IMR-90 (cell line): ENCODE results near the gene S100A3. TPM values are rescaled to one million over a fixed set of nuclear protein-coding genes. Genes with fewer than 3 reads are reported as not detected.

Source experiments
- ATAC-seq: fragments of 200-7000 bp; cut with Tn5 transposase; 2 replicates; pipeline ENCODE4 v1.9.1; 2020; ENCODE audit warnings: low read depth, mild to moderate bottlenecking, moderate library complexity
- BruUV-seq: library from RNA; stranded (reverse); fragments of 400-500 nt; replicated peaks from 2 replicates; lab custom pipeline; 2021; lab: Mats Ljungman, UMichigan
- CTCF ChIA-PET: fragments of 300-600 bp; formaldehyde crosslinking; extraction: SDS; loops from one replicate; lab custom pipeline; 2021; ENCODE audit warnings: antibody characterized with exemption; lab: Yijun Ruan, JAX
- POLR2A ChIA-PET: fragments of 300-600 bp; sonication (Branson Sonifier 250); formaldehyde crosslinking; loops from one replicate; lab custom pipeline; 2022; ENCODE audit warnings: antibody characterized with exemption; ENCODE audit not compliant: unreplicated experiment; lab: Charles Lee
- DNase-seq: peaks from one replicate; pipeline ENCODE4 v3.0.0; 2013
- H2AFZ ChIP-seq: replicated peaks from 2 replicates; pipeline ENCODE3; 2013; ENCODE audit warnings: low read length, mild to moderate bottlenecking; ENCODE audit not compliant: poor library complexity
- H2AK5ac ChIP-seq: 2 replicates; pipeline ENCODE4 v1.6.1; 2013; ENCODE audit warnings: low read depth, low read length, inconsistent platforms
- H2AK9ac ChIP-seq: replicated peaks from 2 replicates; pipeline ENCODE3; 2013; ENCODE audit warnings: mild to moderate bottlenecking, low read depth, low read length, moderate library complexity; ENCODE audit not compliant: poor library complexity
- H2BK120ac ChIP-seq: 2 replicates; pipeline ENCODE4 v1.6.1; 2013; ENCODE audit warnings: low read depth, low read length, inconsistent platforms
- H2BK15ac ChIP-seq: 3 replicates; pipeline ENCODE4 v1.6.1; 2013; ENCODE audit warnings: low read depth, low read length, inconsistent platforms
- H2BK20ac ChIP-seq: 2 replicates; pipeline ENCODE4 v1.6.1; 2013; ENCODE audit warnings: low read depth, mild to moderate bottlenecking, inconsistent platforms, low read length, moderate library complexity
- H2BK5ac ChIP-seq: 2 replicates; pipeline ENCODE4 v1.6.1; 2013; ENCODE audit warnings: mild to moderate bottlenecking, low read depth, low read length, inconsistent platforms; ENCODE audit not compliant: poor library complexity, severe bottlenecking
- H3K14ac ChIP-seq: replicated peaks from 2 replicates; pipeline ENCODE4 v1.6.1; 2013; ENCODE audit warnings: low read depth, low read length, inconsistent platforms
- H3K18ac ChIP-seq: 2 replicates; pipeline ENCODE4 v1.6.1; 2013; ENCODE audit warnings: low read depth, low read length, control low read depth
- H3K23ac ChIP-seq: 2 replicates; pipeline ENCODE4 v1.6.1; 2013; ENCODE audit warnings: low read depth, low read length, inconsistent platforms
- H3K27ac ChIP-seq: 2 replicates; pipeline ENCODE4 v1.5.1; 2013; ENCODE audit warnings: mild to moderate bottlenecking, control low read depth, low read length; ENCODE audit not compliant: insufficient read depth
- H3K27me3 ChIP-seq: 2 replicates; pipeline ENCODE4 v1.6.1; 2013; ENCODE audit warnings: low read length; ENCODE audit not compliant: control insufficient read depth, insufficient read depth
- H3K36me3 ChIP-seq: 2 replicates; pipeline ENCODE4 v1.6.1; 2013; ENCODE audit warnings: low read length, mixed read lengths; ENCODE audit not compliant: control insufficient read depth, insufficient read depth
- H3K4ac ChIP-seq: 2 replicates; pipeline ENCODE4 v1.6.1; 2013; ENCODE audit warnings: low read depth, low read length, inconsistent platforms
- H3K4me1 ChIP-seq: 2 replicates; pipeline ENCODE4 v1.6.1; 2013; ENCODE audit warnings: low read length, mixed read lengths; ENCODE audit not compliant: control insufficient read depth, insufficient read depth
- H3K4me2 ChIP-seq: 2 replicates; pipeline ENCODE4 v1.6.1; 2013; ENCODE audit warnings: low read depth, mild to moderate bottlenecking, control low read depth, low read length, moderate library complexity
- H3K4me3 ChIP-seq: 2 replicates; pipeline ENCODE4 v1.5.1; 2013; ENCODE audit warnings: low read depth, mild to moderate bottlenecking, control low read depth, low read length, moderate library complexity; ENCODE audit not compliant: insufficient read depth
- H3K56ac ChIP-seq: 2 replicates; pipeline ENCODE4 v1.6.1; 2013; ENCODE audit warnings: low read length, inconsistent platforms; ENCODE audit not compliant: insufficient read depth; ENCODE audit errors: extremely low read depth
- H3K79me1 ChIP-seq, 2 experiments: 2 replicates each; pipeline ENCODE4 v1.6.1; 2013; ENCODE audit warnings: low read length in 2 of 2, inconsistent platforms in 1 of 2, low read depth in 1 of 2
- H3K9ac ChIP-seq: 2 replicates; pipeline ENCODE4 v1.6.1; 2013; ENCODE audit warnings: low read depth, low read length, control low read depth
- H3K9me1 ChIP-seq: 2 replicates; pipeline ENCODE4 v1.6.1; 2013; ENCODE audit warnings: low read length, inconsistent platforms; ENCODE audit not compliant: insufficient read depth
- H3K9me3 ChIP-seq: 2 replicates; pipeline ENCODE4 v1.6.1; 2013; ENCODE audit warnings: low read length; ENCODE audit not compliant: control insufficient read depth, insufficient read depth
- H4K20me1 ChIP-seq: 2 replicates; pipeline ENCODE4 v1.6.1; 2013; ENCODE audit warnings: low read length, inconsistent platforms; ENCODE audit not compliant: insufficient read depth
- H4K5ac ChIP-seq: 2 replicates; pipeline ENCODE4 v1.6.1; 2013; ENCODE audit warnings: mild to moderate bottlenecking, low read depth, low read length, control low read depth
- H4K8ac ChIP-seq, 2 experiments: 2 replicates each; pipeline ENCODE4 v1.6.1; 2013; ENCODE audit warnings: low read depth in 2 of 2, low read length in 2 of 2, control low read depth in 1 of 2, inconsistent platforms in 1 of 2
- H4K91ac ChIP-seq: 2 replicates; pipeline ENCODE4 v1.6.1; 2013; ENCODE audit warnings: low read depth, low read length, inconsistent platforms; ENCODE audit not compliant: insufficient read depth
- CEBPB ChIP-seq: IDR thresholded peaks from 2 replicates; pipeline ENCODE4 v1.6.1; 2012; ENCODE audit warnings: low read depth, low read length, improper control_type of control experiment
- CHD1 ChIP-seq: IDR thresholded peaks from 2 replicates; pipeline ENCODE4 v1.6.1; 2012; ENCODE audit warnings: low read depth, low read length, improper control_type of control experiment
- ELK1 ChIP-seq: fragments of 150-350 bp; IDR thresholded peaks from 2 replicates; pipeline ENCODE4 v1.6.1; 2016; ENCODE audit warnings: low read depth, mild to moderate bottlenecking, low read length, moderate library complexity, borderline replicate concordance
- MAFK ChIP-seq: IDR thresholded peaks from 2 replicates; pipeline ENCODE4 v1.6.1; 2012; ENCODE audit warnings: low read depth, low read length, improper control_type of control experiment
- MAZ ChIP-seq: IDR thresholded peaks from 2 replicates; pipeline ENCODE4 v1.6.1; 2012; ENCODE audit warnings: low read depth, mild to moderate bottlenecking, low read length, improper control_type of control experiment, moderate library complexity, borderline replicate concordance
- MXI1 ChIP-seq: IDR thresholded peaks from 2 replicates; pipeline ENCODE4 v1.6.1; 2012; ENCODE audit warnings: low read depth, mild to moderate bottlenecking, low read length, moderate library complexity, borderline replicate concordance
- NFE2L2 ChIP-seq: fragments of 150-350 bp; IDR thresholded peaks from 2 replicates; pipeline ENCODE4 v1.6.1; 2016; ENCODE audit warnings: low read depth, mild to moderate bottlenecking, low read length
- POLR2A ChIP-seq: IDR thresholded peaks from 2 replicates; pipeline ENCODE4 v1.6.1; 2012; ENCODE audit warnings: mild to moderate bottlenecking, low read depth, low read length
- RCOR1 ChIP-seq: IDR thresholded peaks from 2 replicates; pipeline ENCODE4 v1.6.1; 2012; ENCODE audit warnings: mild to moderate bottlenecking, low read length, improper control_type of control experiment; ENCODE audit not compliant: insufficient replicate concordance
- SMC3 ChIP-seq: fragments of 150-350 bp; IDR thresholded peaks from 2 replicates; pipeline ENCODE4 v1.6.1; 2016; ENCODE audit warnings: low read depth, mild to moderate bottlenecking, antibody characterized with exemption, low read length, moderate library complexity
- WGBS, 2 experiments: methylation state at CpG; one replicate each; pipeline versions ENCODE4 v1.1.5 to v1.1.7; 2013; ENCODE audit warnings: missing lambda C conversion rate in 2 of 2; ENCODE audit not compliant: insufficient read length in 1 of 2; ENCODE audit errors: extremely low coverage in 2 of 2; 5-methylcytosine and 5-hydroxymethylcytosine counted together
- dilution Hi-C: fragments of 300-500 bp; cut with HindIII; formaldehyde crosslinking; loops from one replicate; pipeline ENCODE4 v1.14.3; 2018; ENCODE audit warnings: low sequenced_read_pairs; ENCODE audit not compliant: unreplicated experiment
- in situ Hi-C: fragments of 300-500 bp; cut with MboI; formaldehyde crosslinking; loops from 3 replicates; pipeline ENCODE4 v1.14.3; 2019; ENCODE audit warnings: low sequenced_read_pairs, inconsistent platforms, mixed read lengths
- intact Hi-C: fragments of 100-400 bp; cut with micrococcal nuclease; formaldehyde crosslinking; loops from 2 replicates; pipeline ENCODE4 v1.10.0; 2022
- polyA plus RNA-seq, 3 experiments: library from polyadenylated mRNA; depleted of rRNA; stranded (reverse); fragments of >200 nt; gene quantifications; 2 replicates each; pipeline ENCODE4 v1.2.3, GENCODE V29; 2012; ENCODE audit warnings: low replicate concordance in 1 of 3
- total RNA-seq: library from RNA; depleted of rRNA; stranded (reverse); fragments of >200 nt; gene quantifications from 2 replicates; pipeline ENCODE4 v1.2.3, GENCODE V29; 2012
- TF ChIP-seq, protein P1 (sequence below): conservative IDR thresholded peaks from 2 replicates; pipeline ENCODE4 v1.5.1; 2012; ENCODE audit warnings: mild to moderate bottlenecking, low read depth, low read length, improper control_type of control experiment

S100A3 gene
- total and polyA plus RNA-seq, 2 of the 4 experiments (the other 2 are of a cell fraction), result 2.9 to 4.5 TPM

GRCh38 chr1:153577138-153577537 is 28.1 kb upstream of the S100A3 start:
- ATAC-seq, result no peak
- Histone ChIP-seq H4K8ac (no peak overlapping the region; a peak in 1 of 4 replicates), H3K4me2 (no peak overlapping the region), H3K79me1 (no peaks in the 10 kb centered on the region), H3K4me1 (peaks cover 15% of the 10 kb centered on the region), H3K9me3 (no peaks in the 10 kb centered on the region), H4K20me1 (no peaks in the 10 kb centered on the region), H2AFZ (peak overlapping the region; percentile 63), H3K27ac (no peak overlapping the region), H3K27me3 (no peaks in the 10 kb centered on the region), H2BK20ac (0 out of 2 replicates have a peak overlapping the region, but pooled peaks have one; percentile 5), H3K36me3 (no peaks in the 10 kb centered on the region), H3K23ac (no peak overlapping the region), H3K9ac (no peak overlapping the region), H3K56ac (no peak overlapping the region), H2BK5ac (no peak overlapping the region), H3K14ac (0 out of 2 replicates have a peak overlapping the region, but pooled peaks have one; percentile 45), H2BK15ac (no peak overlapping the region), H2AK5ac (peak overlapping the region; percentile 37; the same call in 1 of the 2 replicates), H3K18ac (no peak overlapping the region), H4K5ac (no peak overlapping the region), H3K4ac (0 out of 2 replicates have a peak overlapping the region, but pooled peaks have one; percentile 27), H2BK120ac (peak overlapping the region; percentile 39; the same call in 1 of the 2 replicates), H3K4me3 (no peak overlapping the region), H2AK9ac (no peak overlapping the region), H4K91ac (no peak overlapping the region), H3K9me1 (peaks cover 8% of the 10 kb centered on the region)
- dilution Hi-C loops, result no loop called here
- DNase-seq, result no peak
- intact Hi-C loops, result no loop called here
- CTCF ChIA-PET, result interaction anchor here (0.8 kb wide), 1 partner anchor 12 kb away, joined by 3 read pairs; no protein-coding TSS in a partner anchor
- BruUV-seq, result no TSS peak
- POLR2A ChIA-PET, result interaction anchor here (0.9 to 1.5 kb wide), 3 partner anchors 32 to 57 kb away, joined by 3 to 5 read pairs (median 5); partner anchors contain the start of gene CHTOP
- WGBS, 2 experiments, result no CpG with 5 or more reads among the region's 4 CpGs
- in situ Hi-C loops, result no loop called here
- TF ChIP-seq RCOR1 (no peak), MAZ (no peak), CEBPB (no peak), POLR2A (no peak), MAFK (no peak), SMC3 (no peak), CHD1 (no peak), ELK1 (no peak), MXI1 (no peak), NFE2L2 (no peak)
- TF ChIP-seq, protein P1, sequence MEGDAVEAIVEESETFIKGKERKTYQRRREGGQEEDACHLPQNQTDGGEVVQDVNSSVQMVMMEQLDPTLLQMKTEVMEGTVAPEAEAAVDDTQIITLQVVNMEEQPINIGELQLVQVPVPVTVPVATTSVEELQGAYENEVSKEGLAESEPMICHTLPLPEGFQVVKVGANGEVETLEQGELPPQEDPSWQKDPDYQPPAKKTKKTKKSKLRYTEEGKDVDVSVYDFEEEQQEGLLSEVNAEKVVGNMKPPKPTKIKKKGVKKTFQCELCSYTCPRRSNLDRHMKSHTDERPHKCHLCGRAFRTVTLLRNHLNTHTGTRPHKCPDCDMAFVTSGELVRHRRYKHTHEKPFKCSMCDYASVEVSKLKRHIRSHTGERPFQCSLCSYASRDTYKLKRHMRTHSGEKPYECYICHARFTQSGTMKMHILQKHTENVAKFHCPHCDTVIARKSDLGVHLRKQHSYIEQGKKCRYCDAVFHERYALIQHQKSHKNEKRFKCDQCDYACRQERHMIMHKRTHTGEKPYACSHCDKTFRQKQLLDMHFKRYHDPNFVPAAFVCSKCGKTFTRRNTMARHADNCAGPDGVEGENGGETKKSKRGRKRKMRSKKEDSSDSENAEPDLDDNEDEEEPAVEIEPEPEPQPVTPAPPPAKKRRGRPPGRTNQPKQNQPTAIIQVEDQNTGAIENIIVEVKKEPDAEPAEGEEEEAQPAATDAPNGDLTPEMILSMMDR, result no peak
